Neural cell (in vitro differentiated cells): ENCODE measurements around the gene MEIS1. TPM values are rescaled to one million over a fixed set of nuclear protein-coding genes. Genes with fewer than 3 reads are reported as not detected.
A peak's percentile ranks its signal among the peaks of the same experiment; 100 is the strongest.

ENCODE experiments used
- H2AFZ ChIP-seq: fragments of 200-600, 300-800 bp; sonication (generic), shearing (Covaris generic); 2 replicates; pipeline ENCODE4 v1.6.0; 2014; ENCODE audit warnings: low read depth, mild to moderate bottlenecking, antibody characterized with exemption, low read length, moderate library complexity
- H3F3A ChIP-seq: fragments of 200-600 bp; shearing (Covaris generic); 2 replicates; pipeline ENCODE4 v1.6.1; 2016; ENCODE audit warnings: mild to moderate bottlenecking, moderate library complexity, mixed read lengths, antibody characterized with exemption, low read length; ENCODE audit not compliant: insufficient read depth, poor library complexity, severe bottlenecking
- H3K27ac ChIP-seq: fragments of 200-600, 300-800 bp; sonication (generic), shearing (Covaris generic); 2 replicates; pipeline ENCODE4 v1.5.1; 2014; ENCODE audit warnings: mild to moderate bottlenecking, low read length, moderate library complexity
- H3K27me3 ChIP-seq: fragments of 300-800, 200-600 bp; sonication (generic), shearing (Covaris generic); 2 replicates; pipeline ENCODE4 v1.6.0; 2014; ENCODE audit warnings: mild to moderate bottlenecking, low read depth, low read length, moderate library complexity; ENCODE audit not compliant: insufficient read depth
- H3K36me3 ChIP-seq: fragments of 300-800, 200-600 bp; sonication (generic), shearing (Covaris generic); 2 replicates; pipeline ENCODE4 v1.5.1; 2014; ENCODE audit warnings: mild to moderate bottlenecking, antibody characterized with exemption, low read length, moderate library complexity; ENCODE audit not compliant: insufficient read depth
- H3K4me2 ChIP-seq: fragments of 300-800, 200-600 bp; sonication (generic), shearing (Covaris generic); 2 replicates; pipeline ENCODE4 v1.6.0; 2014; ENCODE audit warnings: mild to moderate bottlenecking, low read length
- H3K4me3 ChIP-seq: fragments of 300-800, 200-600 bp; sonication (generic), shearing (Covaris generic); 2 replicates; pipeline ENCODE4 v1.5.1; 2014; ENCODE audit warnings: mild to moderate bottlenecking, low read length, moderate library complexity
- H3K79me2 ChIP-seq: fragments of 200-600 bp; shearing (Covaris generic); replicated peaks from 2 replicates; pipeline ENCODE4 v1.6.0; 2014; ENCODE audit warnings: mild to moderate bottlenecking, low read length, moderate library complexity; ENCODE audit not compliant: insufficient read depth
- H3K9ac ChIP-seq: fragments of 300-800, 200-600 bp; sonication (generic), shearing (Covaris generic); 2 replicates; pipeline ENCODE4 v1.6.1; 2016; ENCODE audit warnings: mild to moderate bottlenecking, low read length, mixed read lengths
- H3K9me2 ChIP-seq: fragments of 200-600 bp; shearing (Covaris generic); 2 replicates; pipeline ENCODE4 v1.6.1; 2016; ENCODE audit warnings: mild to moderate bottlenecking, low read length, mixed read lengths; ENCODE audit not compliant: insufficient read depth
- H3K9me3 ChIP-seq: fragments of 200-600, 300-800 bp; sonication (generic), shearing (Covaris generic); 2 replicates; pipeline ENCODE4 v1.6.1; 2016; ENCODE audit warnings: mild to moderate bottlenecking, mixed run types, low read length, moderate library complexity, mixed read lengths
- H4K20me1 ChIP-seq: fragments of 200-600 bp; shearing (Covaris generic); 2 replicates; pipeline ENCODE4 v1.6.1; 2016; ENCODE audit warnings: mild to moderate bottlenecking, mixed run types; ENCODE audit not compliant: insufficient read depth
- CTCF ChIP-seq: fragments of 450-650 bp; IDR thresholded peaks from 2 replicates; pipeline ENCODE4 v1.5.1; 2014; ENCODE audit warnings: antibody characterized with exemption, mild to moderate bottlenecking, moderate library complexity; ENCODE audit not compliant: poor library complexity, severe bottlenecking
- EP300 ChIP-seq: fragments of 450-650 bp; conservative IDR thresholded peaks from 2 replicates; pipeline ENCODE4 v1.6.1; 2014; ENCODE audit warnings: antibody characterized with exemption, mild to moderate bottlenecking, moderate library complexity; ENCODE audit not compliant: poor library complexity, severe bottlenecking
- EZH2 ChIP-seq: fragments of 200-600, 300-800 bp; shearing (Covaris generic), sonication (generic); IDR thresholded peaks from 2 replicates; pipeline ENCODE4 v1.6.1; 2014; ENCODE audit warnings: antibody characterized with exemption, low read length, borderline replicate concordance, mild to moderate bottlenecking; ENCODE audit not compliant: insufficient read depth, poor library complexity, severe bottlenecking
- MXI1 ChIP-seq: fragments of 450-650 bp; conservative IDR thresholded peaks from 2 replicates; pipeline ENCODE4 v1.6.1; 2014; ENCODE audit warnings: antibody characterized with exemption, mild to moderate bottlenecking; ENCODE audit not compliant: poor library complexity, severe bottlenecking
- POLR2AphosphoS5 ChIP-seq: IDR thresholded peaks from 2 replicates; pipeline ENCODE4 v1.6.1; 2012
- RAD21 ChIP-seq: fragments of 450-650 bp; conservative IDR thresholded peaks from 2 replicates; pipeline ENCODE4 v1.6.1; 2014; ENCODE audit warnings: antibody characterized with exemption, mild to moderate bottlenecking, moderate library complexity
- REST ChIP-seq: IDR thresholded peaks from 2 replicates; pipeline ENCODE4 v1.6.1; 2012; ENCODE audit warnings: borderline replicate concordance
- SMC3 ChIP-seq: fragments of 450-650 bp; conservative IDR thresholded peaks from 2 replicates; pipeline ENCODE4 v1.6.1; 2014; ENCODE audit warnings: antibody characterized with exemption, mild to moderate bottlenecking, moderate library complexity; ENCODE audit not compliant: poor library complexity
- TAF1 ChIP-seq: IDR thresholded peaks from 2 replicates; pipeline ENCODE4 v1.6.1; 2012; ENCODE audit warnings: low read depth
- polyA plus RNA-seq: library from polyadenylated mRNA; depleted of rRNA; stranded (reverse); fragments of >200 nt; gene quantifications from 2 replicates; pipeline ENCODE4 v1.2.3, GENCODE V29; 2014

Gene MEIS1
- polyA plus RNA-seq, 1 donor from 2014 or later = 46.5 TPM

DNA sequence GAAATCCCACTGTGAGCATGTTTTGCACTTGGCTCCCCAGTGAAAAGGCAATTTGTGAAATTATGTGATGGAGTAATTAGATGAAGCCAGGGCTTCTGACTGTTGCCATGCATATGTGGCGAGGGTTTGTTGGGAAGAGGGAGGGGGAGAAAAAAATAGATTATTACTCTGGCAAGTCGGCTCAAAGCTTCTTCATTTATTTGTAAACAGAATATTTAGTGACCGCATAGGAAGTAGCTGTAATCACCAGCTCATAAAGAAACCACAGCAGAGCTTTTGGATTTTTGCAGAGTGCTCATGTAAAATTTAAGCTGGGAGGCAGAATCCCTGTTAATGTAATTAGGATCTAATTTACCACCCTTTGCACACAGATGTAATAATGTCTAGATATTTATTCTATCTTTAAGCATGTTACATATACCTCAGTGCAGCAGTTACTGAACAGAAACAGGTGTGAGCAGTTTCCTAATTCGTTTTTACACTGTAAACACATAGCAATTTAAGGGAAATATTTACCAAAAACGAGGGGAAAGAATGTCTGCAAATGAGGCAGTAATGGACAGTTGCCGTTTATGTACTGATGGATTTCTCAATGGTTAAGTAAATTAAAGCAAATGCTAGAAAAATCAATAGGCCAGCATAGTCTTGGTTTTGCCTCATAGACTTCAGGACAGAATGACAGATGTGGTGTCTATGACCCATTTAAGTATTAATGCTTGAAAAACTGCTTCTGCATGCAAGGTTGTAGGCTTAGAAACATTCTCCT lies 87.9 kb downstream of the MEIS1 start:
- no peaks in the 10 kb centered on the region for H3K36me3 ChIP-seq
- peak overlapping the region; percentile 48 for H3K4me3 ChIP-seq
- no peaks in the 10 kb centered on the region for H3K9me2 ChIP-seq
- H2AFZ ChIP-seq = no peak overlapping the region
- no peaks in the 10 kb centered on the region for H3K27me3 ChIP-seq
- H3K79me2 ChIP-seq = peaks cover 21% of the 10 kb centered on the region
- peaks cover 14% of the 10 kb centered on the region for H3F3A ChIP-seq
- H3K9me3 ChIP-seq = no peaks in the 10 kb centered on the region
- no peaks in the 10 kb centered on the region for H4K20me1 ChIP-seq
- H3K9ac ChIP-seq = peak overlapping the region; percentile 51
- H3K27ac ChIP-seq = peak overlapping the region; percentile 90
- H3K4me2 ChIP-seq = no peak overlapping the region
- no peak for TF ChIP-seq CTCF
- TF ChIP-seq REST = no peak
- no peak for TF ChIP-seq RAD21
- TF ChIP-seq EP300 = no peak
- TF ChIP-seq SMC3 = no peak
- TF ChIP-seq TAF1 = no peak
- no peak for TF ChIP-seq POLR2AphosphoS5
- TF ChIP-seq EZH2 = no peak
- no peak for TF ChIP-seq MXI1

DNA sequence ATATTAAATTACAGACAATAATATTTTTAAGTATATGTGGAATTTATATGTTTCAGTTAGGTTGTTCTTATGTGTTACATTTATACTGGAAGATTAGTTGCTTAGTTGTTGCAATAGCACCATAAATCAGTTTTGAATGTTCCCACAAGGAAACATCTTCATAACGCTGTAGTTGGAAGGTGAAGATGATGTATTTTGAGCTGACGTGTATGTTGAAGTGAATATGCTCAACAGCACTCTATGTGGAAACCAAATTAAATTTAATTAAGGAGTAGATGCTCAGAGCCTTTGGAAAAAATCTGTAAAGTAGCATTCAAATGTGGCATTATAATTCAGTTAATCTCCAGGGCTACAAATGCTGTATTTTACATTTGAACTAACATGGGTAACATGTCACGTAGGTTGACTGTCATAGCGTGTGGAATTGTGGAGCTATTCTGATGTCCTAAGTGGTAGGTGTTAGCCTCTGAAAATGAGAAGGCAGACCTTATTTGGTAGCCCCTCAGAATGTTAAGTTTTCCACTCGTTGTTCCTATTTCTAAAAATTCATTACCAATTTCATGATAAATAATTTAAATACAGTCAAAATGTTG lies 88.5 kb downstream of the MEIS1 start:
- no peak for TF ChIP-seq RAD21
- no peak for TF ChIP-seq POLR2AphosphoS5
- no peak for TF ChIP-seq TAF1
- TF ChIP-seq MXI1 = no peak
- no peak for TF ChIP-seq EZH2
- no peak for TF ChIP-seq REST
- no peak for TF ChIP-seq EP300
- TF ChIP-seq CTCF = no peak
- no peak for TF ChIP-seq SMC3
- no peaks in the 10 kb centered on the region for H4K20me1 ChIP-seq
- H3K9me2 ChIP-seq = no peaks in the 10 kb centered on the region
- no peak overlapping the region for H2AFZ ChIP-seq
- H3K79me2 ChIP-seq = peaks cover 18% of the 10 kb centered on the region
- no peaks in the 10 kb centered on the region for H3K9me3 ChIP-seq
- no peak overlapping the region for H3K4me2 ChIP-seq
- peaks cover 14% of the 10 kb centered on the region for H3F3A ChIP-seq
- no peak overlapping the region for H3K9ac ChIP-seq
- H3K36me3 ChIP-seq = no peaks in the 10 kb centered on the region
- H3K27ac ChIP-seq = peak overlapping the region; percentile 90
- H3K4me3 ChIP-seq = peak overlapping the region; percentile 10
- H3K27me3 ChIP-seq = no peaks in the 10 kb centered on the region
